ENCODE results near the gene POLD1. TPM values are rescaled to one million over a fixed set of nuclear protein-coding genes. Genes with fewer than 3 reads are reported as not detected.

Gene POLD1
- polyA plus RNA-seq, 3 donors: 9.3 to 22.4 (median 15.6) TPM

GRCh38 chr19:50465000-50465399 lies 80.9 kb downstream of the POLD1 start:
- Histone ChIP-seq H3K36me3 (replicated peaks in 1 of 2; ENCODE audit: control insufficient read depth in 1 of 2, insufficient read depth in 2 of 2, low read length in 2 of 2) (no peaks in the 10 kb centered on the region), H3K4me2 (replicated peaks; ENCODE audit: extremely low read depth, low read length, poor library complexity, severe bottlenecking) (no peak overlapping the region), H3K79me2 (ENCODE audit: insufficient read depth, low read length) (no peaks in the 10 kb centered on the region), H3K4me3 (replicated peaks in 1 of 3; ENCODE audit: low read depth in 2 of 3, low read length in 3 of 3) (no peak overlapping the region), H3K27ac (ENCODE audit: low read depth in 1 of 2, low read length in 2 of 2) (no peak overlapping the region), H3K9me3 (replicated peaks in 1 of 2; ENCODE audit: control insufficient read depth in 1 of 2, insufficient read depth in 1 of 2, low read length in 2 of 2) (no peaks in the 10 kb centered on the region), H3K27me3 (ENCODE audit: control insufficient read depth in 2 of 2, insufficient read depth in 2 of 2, low read length in 2 of 2) (peaks cover 0 to 2% of the 10 kb centered on the region in 2 donors), H4K20me1 (ENCODE audit: insufficient read depth, low read length) (no peaks in the 10 kb centered on the region), H3K4me1 (ENCODE audit: control insufficient read depth in 1 of 2, insufficient read depth in 2 of 2, low read length in 2 of 2) (no peaks in the 10 kb centered on the region), H2AFZ (ENCODE audit: insufficient read depth, low read depth, low read length, poor library complexity, severe bottlenecking) (no peak overlapping the region), H3K9ac (ENCODE audit: insufficient read depth, low read length, poor library complexity, severe bottlenecking) (no peak overlapping the region)
- no peak for TF ChIP-seq CTCF (IDR thresholded peaks at IDR 0.05)
- Mint-ChIP-seq H3K4me3 (no peak overlapping the region), H3K9me3 (no peaks in the 10 kb centered on the region), H3K27me3 (ENCODE audit: low read depth in 3 of 3) (peaks cover 5 to 14% (median 10%) of the 10 kb centered on the region in 3 donors), H3K4me1 (peaks cover 1% of the 10 kb centered on the region), H3K27ac (no peak overlapping the region), H3K36me3 (no peaks in the 10 kb centered on the region)
- 94% methylated on average over 13 of the region's 13 CpGs for WGBS (ENCODE audit: insufficient coverage)
- no peak for DNase-seq
- intact Hi-C loops (cut with micrococcal nuclease): no loop called here

- no peak overlapping the region for H3K4me2 ChIP-seq (replicated peaks; ENCODE audit: extremely low read depth, low read length, poor library complexity, severe bottlenecking)
Observed at GRCh38 chr19:50465986-50466705, 82.0 kb downstream of the POLD1 start.

More at GRCh38 chr19:50465986-50466705, 82.0 kb downstream of the POLD1 start:
- no peaks in the 10 kb centered on the region for H3K79me2 ChIP-seq (ENCODE audit: insufficient read depth, low read length)
- no peak for DNase-seq
- no peak for TF ChIP-seq CTCF (IDR thresholded peaks at IDR 0.05)
- intact Hi-C loops (cut with micrococcal nuclease): no loop called here
- no peaks in the 10 kb centered on the region for H3K27me3 ChIP-seq (ENCODE audit: control insufficient read depth in 2 of 2, insufficient read depth in 2 of 2, low read length in 2 of 2)
- no peak overlapping the region for H2AFZ ChIP-seq (ENCODE audit: insufficient read depth, low read depth, low read length, poor library complexity, severe bottlenecking)
- no peaks in the 10 kb centered on the region for H4K20me1 ChIP-seq (ENCODE audit: insufficient read depth, low read length)
- 83% methylated on average over 21 of the region's 29 CpGs for WGBS (ENCODE audit: insufficient coverage)
- H3K27ac ChIP-seq (ENCODE audit: low read depth in 1 of 2, low read length in 2 of 2): no peak overlapping the region
- H3K9me3 Mint-ChIP-seq: peaks cover 0 to 2% (median 0%) of the 10 kb centered on the region in 7 donors
- H3K27ac Mint-ChIP-seq: no peak overlapping the region
- H3K4me3 Mint-ChIP-seq: no peak overlapping the region
- H3K4me1 Mint-ChIP-seq: no peaks in the 10 kb centered on the region
- no peak overlapping the region for H3K4me3 ChIP-seq (replicated peaks in 1 of 3; ENCODE audit: low read depth in 2 of 3, low read length in 3 of 3)
- peaks cover 3 to 8% (median 6%) of the 10 kb centered on the region in 3 donors for H3K27me3 Mint-ChIP-seq (ENCODE audit: low read depth in 3 of 3)
- H3K36me3 Mint-ChIP-seq: no peaks in the 10 kb centered on the region
- no peaks in the 10 kb centered on the region for H3K4me1 ChIP-seq (ENCODE audit: control insufficient read depth in 1 of 2, insufficient read depth in 2 of 2, low read length in 2 of 2)
- no peaks in the 10 kb centered on the region for H3K36me3 ChIP-seq (replicated peaks in 1 of 2; ENCODE audit: control insufficient read depth in 1 of 2, insufficient read depth in 2 of 2, low read length in 2 of 2)
- no peaks in the 10 kb centered on the region for H3K9me3 ChIP-seq (replicated peaks in 1 of 2; ENCODE audit: control insufficient read depth in 1 of 2, insufficient read depth in 1 of 2, low read length in 2 of 2)
- H3K9ac ChIP-seq (ENCODE audit: insufficient read depth, low read length, poor library complexity, severe bottlenecking): no peak overlapping the region

Data from CD14-positive monocyte (primary cell).